ENCODE data around the gene RBP2.

The RBP2 gene

GRCh38 chr3:139481116-139481515 lies 4.8 kb upstream of the RBP2 start:
- no peaks in the 10 kb centered on the region for H3K4me1 ChIP-seq (ENCODE audit: control extremely low read depth in 1 of 4, control insufficient read depth in 4 of 4, insufficient read depth in 4 of 4, low read length in 3 of 4)
- ChIA-PET POLR2A (no interaction called here), CTCF (interaction anchor here (1.5 kb wide), 1 partner anchor 9 kb away, joined by 4 read pairs; no protein-coding TSS in a partner anchor)
- no peaks in the 10 kb centered on the region for H3K9me3 ChIP-seq (ENCODE audit: control extremely low read depth in 1 of 5, control insufficient read depth in 4 of 5, insufficient read depth in 2 of 5, low read depth in 1 of 5, low read length in 4 of 5)
- DNase-seq: no peak
- no peak overlapping the region for H3K4me3 ChIP-seq (ENCODE audit: control insufficient read depth in 1 of 7, extremely low read depth in 1 of 7, insufficient read depth in 4 of 7, low read depth in 2 of 7, low read length in 6 of 7)
- H3K27ac ChIP-seq (ENCODE audit: insufficient read depth in 1 of 2, low read depth in 1 of 2, low read length in 2 of 2, poor library complexity in 1 of 2, severe bottlenecking in 2 of 2): no peak overlapping the region
- no peaks in the 10 kb centered on the region for H3K36me3 ChIP-seq (ENCODE audit: control insufficient read depth in 4 of 4, insufficient read depth in 4 of 4, low read length in 3 of 4)
- H3K27me3 ChIP-seq (replicated peaks in 2 of 5; ENCODE audit: control insufficient read depth in 4 of 5, insufficient read depth in 5 of 5, low read length in 4 of 5): no peaks in the 10 kb centered on the region

DNA sequence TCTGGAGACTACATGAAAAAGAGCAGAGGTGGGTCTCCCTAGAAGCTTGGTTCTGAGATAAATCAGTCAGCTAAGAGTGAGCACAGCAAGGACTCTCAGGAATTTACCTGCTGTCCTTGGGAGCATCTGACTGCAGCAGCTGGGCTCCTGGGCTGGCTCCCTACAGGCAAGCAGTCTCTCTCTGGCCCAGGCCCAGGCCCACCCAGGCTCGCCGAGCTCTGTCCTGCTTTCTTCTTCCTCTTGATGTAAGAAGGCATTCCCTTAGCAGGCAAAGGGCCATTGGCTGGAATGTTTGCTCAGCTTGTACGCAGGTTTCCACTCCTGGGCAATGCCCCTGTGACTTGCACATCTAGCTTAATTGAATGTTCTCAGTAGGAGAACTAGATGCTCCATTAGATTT lies 4.3 kb upstream of the RBP2 start:
- CTCF ChIA-PET: interaction anchor here (1.5 kb wide), 1 partner anchor 10 kb away, joined by 4 read pairs; no protein-coding TSS in a partner anchor
- DNase-seq: no peak
- Histone ChIP-seq H3K27ac (ENCODE audit: insufficient read depth in 1 of 2, low read depth in 1 of 2, low read length in 2 of 2, poor library complexity in 1 of 2, severe bottlenecking in 2 of 2) (no peak overlapping the region), H3K4me3 (ENCODE audit: control insufficient read depth in 1 of 7, extremely low read depth in 1 of 7, insufficient read depth in 4 of 7, low read depth in 2 of 7, low read length in 6 of 7) (no peak overlapping the region), H3K9me3 (ENCODE audit: control extremely low read depth in 1 of 5, control insufficient read depth in 4 of 5, insufficient read depth in 2 of 5, low read depth in 1 of 5, low read length in 4 of 5) (no peaks in the 10 kb centered on the region), H3K36me3 (ENCODE audit: control insufficient read depth in 4 of 4, insufficient read depth in 4 of 4, low read length in 3 of 4) (no peaks in the 10 kb centered on the region), H3K27me3 (replicated peaks in 2 of 5; ENCODE audit: control insufficient read depth in 4 of 5, insufficient read depth in 5 of 5, low read length in 4 of 5) (no peaks in the 10 kb centered on the region), H3K4me1 (ENCODE audit: control extremely low read depth in 1 of 4, control insufficient read depth in 4 of 4, insufficient read depth in 4 of 4, low read length in 3 of 4) (no peaks in the 10 kb centered on the region)
- POLR2A ChIA-PET: no interaction called here
- 100% methylated on average over 3 of the region's 3 CpGs for WGBS (ENCODE audit: insufficient coverage)

DNA sequence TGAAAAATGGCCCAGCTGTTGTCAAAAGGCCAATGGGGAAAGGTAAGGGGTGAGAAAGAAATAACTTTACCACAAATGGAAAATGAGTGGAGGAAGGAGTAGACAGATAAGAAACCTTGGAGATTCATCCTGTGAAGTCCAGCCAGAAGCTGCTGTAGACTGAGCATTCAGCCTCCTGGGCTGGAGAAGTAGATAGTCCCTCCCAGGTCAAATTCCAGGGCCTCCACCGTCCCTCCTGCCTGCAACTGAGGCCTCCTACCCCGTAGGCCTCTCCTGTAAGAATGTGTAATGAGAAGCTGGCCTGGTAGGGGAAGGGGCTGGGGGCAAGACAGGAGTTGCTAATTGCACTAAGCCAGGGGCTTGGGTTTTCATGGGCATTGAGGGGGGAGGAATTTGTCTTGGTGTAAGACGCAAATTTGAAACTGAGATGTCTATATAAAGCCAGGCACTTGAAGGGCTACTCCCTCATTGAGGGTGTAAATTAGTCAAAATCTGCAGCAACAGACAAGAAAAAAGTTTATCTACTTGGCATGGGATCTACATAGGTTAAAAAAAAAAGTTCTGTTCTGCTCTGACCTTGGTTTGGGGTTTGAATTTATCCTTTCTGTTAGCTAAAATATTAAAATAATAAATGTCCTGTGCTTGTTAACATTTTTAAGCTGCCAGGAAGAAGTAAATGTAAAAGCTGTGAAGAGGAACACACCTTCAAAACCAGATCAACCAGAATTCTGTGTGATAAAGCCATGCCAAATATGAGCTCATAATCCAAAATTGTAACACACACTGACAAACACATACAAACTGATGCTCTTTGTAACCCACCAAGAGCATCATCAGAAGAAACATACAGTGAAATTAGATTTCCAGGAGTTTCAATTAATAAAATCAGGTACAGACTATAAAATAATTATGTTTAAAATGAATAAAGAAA lies 1.7 kb upstream of the RBP2 start:
- H3K27ac ChIP-seq (ENCODE audit: insufficient read depth in 1 of 2, low read depth in 1 of 2, low read length in 2 of 2, poor library complexity in 1 of 2, severe bottlenecking in 2 of 2): no peak overlapping the region
- CTCF ChIA-PET: interaction anchor here (0.5 kb wide), 1 partner anchor 449 kb away, joined by 4 read pairs; no protein-coding TSS in a partner anchor
- POLR2A ChIA-PET: no interaction called here
- H3K4me1 ChIP-seq (ENCODE audit: control extremely low read depth in 1 of 4, control insufficient read depth in 4 of 4, insufficient read depth in 4 of 4, low read length in 3 of 4): no peaks in the 10 kb centered on the region
- 97% methylated on average over 3 of the region's 3 CpGs for WGBS (ENCODE audit: insufficient coverage)
- H3K4me3 ChIP-seq (ENCODE audit: control insufficient read depth in 1 of 7, extremely low read depth in 1 of 7, insufficient read depth in 4 of 7, low read depth in 2 of 7, low read length in 6 of 7): no peak overlapping the region
- DNase-seq: no peak
- no peaks in the 10 kb centered on the region for H3K36me3 ChIP-seq (ENCODE audit: control insufficient read depth in 4 of 4, insufficient read depth in 4 of 4, low read length in 3 of 4)
- H3K9me3 ChIP-seq (ENCODE audit: control extremely low read depth in 1 of 5, control insufficient read depth in 4 of 5, insufficient read depth in 2 of 5, low read depth in 1 of 5, low read length in 4 of 5): no peaks in the 10 kb centered on the region
- no peaks in the 10 kb centered on the region for H3K27me3 ChIP-seq (replicated peaks in 2 of 5; ENCODE audit: control insufficient read depth in 4 of 5, insufficient read depth in 5 of 5, low read length in 4 of 5)

GRCh38 chr3:139473155-139473771 lies 3.1 kb downstream of the RBP2 start:
- no peak overlapping the region for H3K27ac ChIP-seq (ENCODE audit: insufficient read depth in 1 of 2, low read depth in 1 of 2, low read length in 2 of 2, poor library complexity in 1 of 2, severe bottlenecking in 2 of 2)

DNA sequence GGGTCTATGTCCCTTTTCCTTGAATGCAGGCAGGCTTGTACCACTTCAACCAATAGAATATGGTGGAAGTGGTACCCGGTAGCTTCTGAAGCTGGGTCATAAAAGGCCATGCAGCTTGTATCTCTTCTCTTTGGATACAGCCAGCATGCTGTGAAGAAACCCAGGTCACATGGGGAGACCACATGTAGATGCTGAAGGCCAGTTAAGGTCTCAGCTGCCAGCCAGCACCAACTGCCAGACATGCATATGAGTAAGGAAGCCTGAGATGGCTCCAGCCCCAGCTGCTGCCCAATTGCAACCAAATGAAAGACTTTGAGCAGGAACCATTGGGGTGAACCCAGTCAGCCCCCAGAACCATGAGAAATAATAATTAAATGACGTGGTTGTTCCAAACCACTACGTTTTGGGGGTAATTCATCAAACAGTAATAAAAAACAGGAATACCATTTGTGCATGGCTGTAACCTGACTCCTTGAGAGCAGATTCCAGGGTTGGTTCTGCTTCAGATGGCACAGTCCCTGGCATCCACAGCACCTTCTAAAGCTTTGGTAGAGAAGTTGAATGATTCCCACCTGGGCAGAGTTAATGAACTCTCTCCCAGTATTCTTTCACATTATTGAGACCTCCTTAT lies 3.8 kb downstream of the RBP2 start:
- POLR2A ChIA-PET: no interaction called here
- no peaks in the 10 kb centered on the region for H3K9me3 ChIP-seq (ENCODE audit: control extremely low read depth in 1 of 5, control insufficient read depth in 4 of 5, insufficient read depth in 2 of 5, low read depth in 1 of 5, low read length in 4 of 5)
- DNase-seq: no peak

More at GRCh38 chr3:139473155-139473771, 3.1 kb downstream of the RBP2 start:
- H3K36me3 ChIP-seq (ENCODE audit: control insufficient read depth in 4 of 4, insufficient read depth in 4 of 4, low read length in 3 of 4): no peaks in the 10 kb centered on the region
- ChIA-PET CTCF (no interaction called here), POLR2A (no interaction called here)
- H3K9me3 ChIP-seq (ENCODE audit: control extremely low read depth in 1 of 5, control insufficient read depth in 4 of 5, insufficient read depth in 2 of 5, low read depth in 1 of 5, low read length in 4 of 5): no peaks in the 10 kb centered on the region
- H3K27me3 ChIP-seq (replicated peaks in 2 of 5; ENCODE audit: control insufficient read depth in 4 of 5, insufficient read depth in 5 of 5, low read length in 4 of 5): no peaks in the 10 kb centered on the region
- DNase-seq: no peak
- no peaks in the 10 kb centered on the region for H3K4me1 ChIP-seq (ENCODE audit: control extremely low read depth in 1 of 4, control insufficient read depth in 4 of 4, insufficient read depth in 4 of 4, low read length in 3 of 4)
- no peak overlapping the region for H3K4me3 ChIP-seq (ENCODE audit: control insufficient read depth in 1 of 7, extremely low read depth in 1 of 7, insufficient read depth in 4 of 7, low read depth in 2 of 7, low read length in 6 of 7)
- WGBS (ENCODE audit: insufficient coverage): 100% methylated on average over 1 of the region's 2 CpGs

GRCh38 chr3:139470199-139470598 lies 6.1 kb downstream of the RBP2 start:
- POLR2A ChIA-PET: no interaction called here
- 92% methylated on average over 2 of the region's 2 CpGs for WGBS (ENCODE audit: insufficient coverage)
- H3K27ac ChIP-seq (ENCODE audit: insufficient read depth in 1 of 2, low read depth in 1 of 2, low read length in 2 of 2, poor library complexity in 1 of 2, severe bottlenecking in 2 of 2): no peak overlapping the region

More for the DNA sequence above, 3.8 kb downstream of the RBP2 start:
- no peak overlapping the region for H3K4me3 ChIP-seq (ENCODE audit: control insufficient read depth in 1 of 7, extremely low read depth in 1 of 7, insufficient read depth in 4 of 7, low read depth in 2 of 7, low read length in 6 of 7)
- WGBS (ENCODE audit: insufficient coverage): 100% methylated on average over 1 of the region's 3 CpGs
- no peaks in the 10 kb centered on the region for H3K4me1 ChIP-seq (ENCODE audit: control extremely low read depth in 1 of 4, control insufficient read depth in 4 of 4, insufficient read depth in 4 of 4, low read length in 3 of 4)
- H3K27me3 ChIP-seq (replicated peaks in 2 of 5; ENCODE audit: control insufficient read depth in 4 of 5, insufficient read depth in 5 of 5, low read length in 4 of 5): no peaks in the 10 kb centered on the region
- no peaks in the 10 kb centered on the region for H3K36me3 ChIP-seq (ENCODE audit: control insufficient read depth in 4 of 4, insufficient read depth in 4 of 4, low read length in 3 of 4)
- no peak overlapping the region for H3K27ac ChIP-seq (ENCODE audit: insufficient read depth in 1 of 2, low read depth in 1 of 2, low read length in 2 of 2, poor library complexity in 1 of 2, severe bottlenecking in 2 of 2)
- CTCF ChIA-PET: no interaction called here

DNA sequence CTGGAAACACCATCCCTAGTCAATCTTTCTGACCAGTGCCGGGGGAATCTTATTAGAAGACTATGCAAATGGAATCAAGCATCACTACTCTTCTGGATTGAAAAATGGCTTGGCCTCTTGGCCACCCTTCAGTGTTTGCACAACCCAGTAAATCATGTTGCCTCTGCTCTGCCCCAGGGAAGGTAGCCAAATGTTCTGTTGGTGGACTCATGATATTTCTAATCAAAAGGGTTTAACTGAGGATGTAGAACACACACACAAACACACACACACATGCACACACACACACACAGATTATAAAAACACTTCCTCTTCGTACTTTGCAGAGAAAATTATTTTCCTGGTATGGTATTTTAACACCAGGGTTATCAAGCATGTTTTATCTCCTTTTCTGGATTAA lies 7.9 kb downstream of the RBP2 start:
- POLR2A ChIA-PET: no interaction called here
- Histone ChIP-seq H3K36me3 (ENCODE audit: control insufficient read depth in 4 of 4, insufficient read depth in 4 of 4, low read length in 3 of 4) (no peaks in the 10 kb centered on the region), H3K27ac (ENCODE audit: insufficient read depth in 1 of 2, low read depth in 1 of 2, low read length in 2 of 2, poor library complexity in 1 of 2, severe bottlenecking in 2 of 2) (no peak overlapping the region), H3K4me1 (ENCODE audit: control extremely low read depth in 1 of 4, control insufficient read depth in 4 of 4, insufficient read depth in 4 of 4, low read length in 3 of 4) (no peaks in the 10 kb centered on the region), H3K9me3 (ENCODE audit: control extremely low read depth in 1 of 5, control insufficient read depth in 4 of 5, insufficient read depth in 2 of 5, low read depth in 1 of 5, low read length in 4 of 5) (no peaks in the 10 kb centered on the region), H3K4me3 (ENCODE audit: control insufficient read depth in 1 of 7, extremely low read depth in 1 of 7, insufficient read depth in 4 of 7, low read depth in 2 of 7, low read length in 6 of 7) (no peak overlapping the region), H3K27me3 (replicated peaks in 2 of 5; ENCODE audit: control insufficient read depth in 4 of 5, insufficient read depth in 5 of 5, low read length in 4 of 5) (no peaks in the 10 kb centered on the region)
- no peak for DNase-seq
- WGBS (ENCODE audit: insufficient coverage): 100% methylated on average over 1 of the region's 2 CpGs
- CTCF ChIA-PET: no interaction called here

More at GRCh38 chr3:139470199-139470598, 6.1 kb downstream of the RBP2 start:
- Histone ChIP-seq H3K4me3 (ENCODE audit: control insufficient read depth in 1 of 7, extremely low read depth in 1 of 7, insufficient read depth in 4 of 7, low read depth in 2 of 7, low read length in 6 of 7) (no peak overlapping the region), H3K9me3 (ENCODE audit: control extremely low read depth in 1 of 5, control insufficient read depth in 4 of 5, insufficient read depth in 2 of 5, low read depth in 1 of 5, low read length in 4 of 5) (no peaks in the 10 kb centered on the region), H3K36me3 (ENCODE audit: control insufficient read depth in 4 of 4, insufficient read depth in 4 of 4, low read length in 3 of 4) (no peaks in the 10 kb centered on the region), H3K27me3 (replicated peaks in 2 of 5; ENCODE audit: control insufficient read depth in 4 of 5, insufficient read depth in 5 of 5, low read length in 4 of 5) (no peaks in the 10 kb centered on the region), H3K4me1 (ENCODE audit: control extremely low read depth in 1 of 4, control insufficient read depth in 4 of 4, insufficient read depth in 4 of 4, low read length in 3 of 4) (no peaks in the 10 kb centered on the region)
- CTCF ChIA-PET: no interaction called here
- no peak for DNase-seq
